K562 (cell line): ENCODE results near the gene DLGAP1. TPM values are rescaled to one million over a fixed set of nuclear protein-coding genes. Genes with fewer than 3 reads are reported as not detected.

ENCODE experiments used
- BCL6 ChIP-seq: fragments of 250-450 bp; sonication (Bioruptor Pico); IDR thresholded peaks from 2 replicates; pipeline ENCODE4 v1.4.0; 2020
- CBFA2T3 ChIP-seq: fragments of 450-650 bp; IDR thresholded peaks from 2 replicates; pipeline ENCODE4 v1.6.1; 2017
- CREB1 ChIP-seq, 2 experiments: sonication (generic) in 1 of 2; formaldehyde crosslinking in 1 of 2; IDR thresholded peaks; 2 replicates each; pipeline versions ENCODE4 v1.6.1 to v1.8.0; 2012 to 2022; ENCODE audit warnings: inconsistent platforms in 1 of 2, mild to moderate bottlenecking in 1 of 2, missing genetic modification reagents in 1 of 2, moderate library complexity in 1 of 2
- CTBP1 ChIP-seq: fragments of 450-650 bp; IDR thresholded peaks from 2 replicates; pipeline ENCODE4 v1.6.1; 2016; ENCODE audit warnings: borderline replicate concordance
- ILF3 ChIP-seq: fragments of 450-650 bp; IDR thresholded peaks from 2 replicates; pipeline ENCODE4 v1.6.1; 2018; ENCODE audit warnings: antibody characterized with exemption, mild to moderate bottlenecking, moderate library complexity, borderline replicate concordance
- KHSRP ChIP-seq: fragments of 450-650 bp; IDR thresholded peaks from 2 replicates; pipeline ENCODE4 v1.6.1; 2017
- KLF16 ChIP-seq: IDR thresholded peaks from 2 replicates; pipeline ENCODE4 v1.6.1; 2016; ENCODE audit warnings: antibody characterized with exemption
- MAZ ChIP-seq, 2 experiments: fragments of 450-650 bp in 1 of 2; sonication (generic) in 1 of 2; formaldehyde crosslinking; IDR thresholded peaks in 1 of 2; conservative IDR thresholded peaks in 1 of 2; 2 replicates each; pipeline versions ENCODE4 v1.4.0 to v1.5.0; 2020; ENCODE audit warnings: mild to moderate bottlenecking in 1 of 2, missing genetic modification reagents in 1 of 2
- MYBL2 ChIP-seq, 2 experiments: fragments of 450-650 bp in 1 of 2; sonication (generic) in 1 of 2; formaldehyde crosslinking in 1 of 2; IDR thresholded peaks; 2 replicates each; pipeline versions ENCODE4 v1.6.1 to v1.8.1; 2017 to 2022; ENCODE audit warnings: borderline replicate concordance in 1 of 2, inconsistent platforms in 1 of 2, low read depth in 1 of 2, mild to moderate bottlenecking in 1 of 2, missing genetic modification reagents in 1 of 2, moderate library complexity in 1 of 2
- NCOR1 ChIP-seq: fragments of 450-650 bp; IDR thresholded peaks from 2 replicates; pipeline ENCODE4 v1.6.1; 2016; ENCODE audit warnings: mild to moderate bottlenecking, moderate library complexity
- NFATC3 ChIP-seq: fragments of 450-650 bp; IDR thresholded peaks from 2 replicates; pipeline ENCODE4 v1.6.1; 2017; ENCODE audit warnings: mild to moderate bottlenecking
- NFXL1 ChIP-seq: fragments of 450-650 bp; formaldehyde crosslinking; IDR thresholded peaks from 2 replicates; pipeline ENCODE4 v1.4.0; 2021; ENCODE audit warnings: mild to moderate bottlenecking
- NUFIP1 ChIP-seq: fragments of 450-650 bp; IDR thresholded peaks from 2 replicates; pipeline ENCODE4 v1.6.1; 2018; ENCODE audit not compliant: partially characterized antibody
- RNF219 ChIP-seq: fragments of 250-450 bp; sonication (Bioruptor Pico); IDR thresholded peaks from 2 replicates; pipeline ENCODE4 v1.5.0; 2022; ENCODE audit warnings: mild to moderate bottlenecking
- SETDB1 ChIP-seq: IDR thresholded peaks from one replicate; pipeline ENCODE4 v1.6.1; 2012; ENCODE audit warnings: low read length, control low read depth, inconsistent platforms
- SOX6 ChIP-seq: fragments of 450-650 bp; IDR thresholded peaks from 2 replicates; pipeline ENCODE4 v1.6.1; 2014; ENCODE audit warnings: mild to moderate bottlenecking
- SRF ChIP-seq, 2 experiments: fragments of 250-450, 450-650 bp in 1 of 2; sonication (Bioruptor Pico) in 1 of 2; sonication (generic) in 1 of 2; formaldehyde crosslinking; IDR thresholded peaks; 2 replicates each; pipeline versions ENCODE4 v1.5.0 to v1.5.1; 2020 to 2022; ENCODE audit warnings: mild to moderate bottlenecking in 1 of 2, missing genetic modification reagents in 1 of 2
- TCF15 ChIP-seq: fragments of 250-450 bp; sonication (Bioruptor Pico); IDR thresholded peaks from 2 replicates; pipeline ENCODE4 v1.8.0; 2022; ENCODE audit warnings: moderate library complexity, mild to moderate bottlenecking, inconsistent platforms
- TRIM25 ChIP-seq: fragments of 450-650 bp; IDR thresholded peaks from 2 replicates; pipeline ENCODE4 v1.7.0; 2016; ENCODE audit warnings: borderline replicate concordance
- ZFP1 ChIP-seq: fragments of 450-650 bp; formaldehyde crosslinking; IDR thresholded peaks from 2 replicates; pipeline ENCODE4 v1.4.0; 2020; ENCODE audit warnings: mild to moderate bottlenecking, mixed read lengths
- ZFP36 ChIP-seq: fragments of 150-350 bp; IDR thresholded peaks from 2 replicates; pipeline ENCODE4 v1.6.1; 2018; ENCODE audit warnings: low read length, low read depth; ENCODE audit not compliant: partially characterized antibody
- ZNF124 ChIP-seq: sonication (generic); formaldehyde crosslinking; IDR thresholded peaks from 2 replicates; pipeline ENCODE4 v1.8.1; 2022; ENCODE audit warnings: missing genetic modification reagents
- ZNF384 ChIP-seq: IDR thresholded peaks from 2 replicates; pipeline ENCODE4 v1.6.1; 2012; ENCODE audit warnings: low read depth, low read length, improper control_type of control experiment
- ZNF644 ChIP-seq: fragments of 200-800 bp; sonication (Bioruptor generic); IDR thresholded peaks from 2 replicates; pipeline ENCODE4 v1.6.1; 2016; ENCODE audit warnings: low read depth, missing genetic modification characterization, missing compliant biosample characterization
- ZNF695 ChIP-seq: fragments of 450-650 bp; formaldehyde crosslinking; IDR thresholded peaks from 2 replicates; pipeline ENCODE4 v1.4.0; 2020; ENCODE audit warnings: mild to moderate bottlenecking, moderate library complexity
- ZNF785 ChIP-seq: fragments of 250-450 bp; sonication (Bioruptor Pico); IDR thresholded peaks from 2 replicates; pipeline ENCODE4 v1.4.0; 2020; ENCODE audit warnings: mild to moderate bottlenecking
- polyA plus RNA-seq, 8 experiments: library from polyadenylated mRNA; depleted of rRNA in 4 of 8; stranded (reverse) in 5 of 8; unstranded in 3 of 8; fragments of >200 nt; fragmentation: Nextera tagmentation in 2 of 8; fragmentation: Illumina TruSeq in 1 of 8; extraction: Ambion mirVana in 2 of 8; extraction: Trizol in 1 of 8; gene quantifications; 2 replicates each; pipeline versions ENCODE4 v1.2.1 to v1.2.3, GENCODE V29; 2011 to 2014; ENCODE audit warnings: inconsistent platforms in 1 of 8, missing spikeins in 1 of 8
- total RNA-seq, 7 experiments: library from RNA; depleted of rRNA in 6 of 7; stranded (reverse); fragments of >200 nt in 6 of 7; fragmentation: Illumina TruSeq in 2 of 7; extraction: Trizol in 2 of 7; gene quantifications; 2 replicates each; pipeline versions ENCODE4 v1.2.1 to v1.2.3, GENCODE V29; 2011 to 2021; ENCODE audit warnings: low replicate concordance in 1 of 7

The DLGAP1 gene
- total and polyA plus RNA-seq, 9 of the 15 experiments (the other 6 are each of a cell fraction or from before 2014, with no cell fraction given), result 0.04 to 0.22 (median 0.08) TPM

GRCh38 chr18:3526421-3527354 lies 928.4 kb downstream of the DLGAP1 start (continued):
- TF ChIP-seq ZNF644 (tag) (no peak), MAZ (CRISPR knock-in tag; conservative IDR thresholded peaks at IDR 0.05 in 1 of 2, IDR thresholded peaks at IDR 0.05 in 1 of 2) (no peak), NCOR1 (peak; percentile 90), MYBL2 (IDR thresholded peaks at IDR 0.05; ENCODE audit: low read depth) (no peak), MYBL2 (CRISPR knock-in tag; IDR thresholded peaks at IDR 0.05; ENCODE audit: borderline replicate concordance) (no peak), ZNF124 (no peak), CTBP1 (peak; percentile 91), NFXL1 (no peak), ZNF695 (no peak), TCF15 (CRISPR knock-in tag) (no peak), BCL6 (CRISPR knock-in tag) (no peak), ZFP36 (no peak), KLF16 (peak; percentile 74), ZFP1 (CRISPR knock-in tag) (no peak), NUFIP1 (no peak), ZNF384 (no peak), KHSRP (0 out of 2 replicates have a peak, but pooled peaks have one; percentile 12), ILF3 (no peak), ZNF785 (CRISPR knock-in tag) (no peak), SETDB1 (no peak), SRF (CRISPR knock-in tag; IDR thresholded peaks at IDR 0.05) (no peak), CREB1 (IDR thresholded peaks at IDR 0.05) (no peak), CREB1 (CRISPR knock-in tag; IDR thresholded peaks at IDR 0.05) (0 out of 2 replicates have a peak, but pooled peaks have one; percentile 39), SOX6 (peak; percentile 97), RNF219 (CRISPR knock-in tag) (no peak), CBFA2T3 (peak; percentile 95), TRIM25 (no peak), NFATC3 (no peak)
